ENCODE data around the gene IGF2. TPM values are rescaled to one million over a fixed set of nuclear protein-coding genes. Genes with fewer than 3 reads are reported as not detected.
"Not testable (repeated sequence)": the region's sequence is repeated elsewhere in the genome, so short reads cannot be mapped to it uniquely, and the experiment has no call there.

IGF2 gene
- total RNA-seq, 1 donor from 2014 or later = 110 TPM

DNA sequence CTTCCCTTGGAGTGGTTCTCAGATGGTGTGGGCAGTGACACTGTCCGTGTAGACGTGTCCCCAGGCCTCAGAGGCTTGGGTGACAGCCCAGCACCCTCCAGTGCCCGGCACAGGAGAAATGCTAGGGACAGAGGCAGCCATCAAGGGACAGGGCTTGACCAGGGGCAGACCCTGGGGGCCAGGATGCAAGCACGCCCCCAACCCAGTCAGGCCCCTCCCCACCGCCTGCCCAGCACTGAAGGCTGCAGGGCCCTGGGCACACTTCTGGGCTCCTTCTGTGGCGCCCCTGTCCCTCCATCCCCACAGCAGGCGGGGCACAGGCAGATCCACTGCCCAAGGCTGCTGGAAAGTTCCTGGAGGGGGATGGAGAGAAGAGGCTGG is 11.1 kb downstream of the IGF2 start:
- peak; percentile 81 for DNase-seq (ENCODE audit: low spot score)
- TF ChIP-seq, protein P1, sequence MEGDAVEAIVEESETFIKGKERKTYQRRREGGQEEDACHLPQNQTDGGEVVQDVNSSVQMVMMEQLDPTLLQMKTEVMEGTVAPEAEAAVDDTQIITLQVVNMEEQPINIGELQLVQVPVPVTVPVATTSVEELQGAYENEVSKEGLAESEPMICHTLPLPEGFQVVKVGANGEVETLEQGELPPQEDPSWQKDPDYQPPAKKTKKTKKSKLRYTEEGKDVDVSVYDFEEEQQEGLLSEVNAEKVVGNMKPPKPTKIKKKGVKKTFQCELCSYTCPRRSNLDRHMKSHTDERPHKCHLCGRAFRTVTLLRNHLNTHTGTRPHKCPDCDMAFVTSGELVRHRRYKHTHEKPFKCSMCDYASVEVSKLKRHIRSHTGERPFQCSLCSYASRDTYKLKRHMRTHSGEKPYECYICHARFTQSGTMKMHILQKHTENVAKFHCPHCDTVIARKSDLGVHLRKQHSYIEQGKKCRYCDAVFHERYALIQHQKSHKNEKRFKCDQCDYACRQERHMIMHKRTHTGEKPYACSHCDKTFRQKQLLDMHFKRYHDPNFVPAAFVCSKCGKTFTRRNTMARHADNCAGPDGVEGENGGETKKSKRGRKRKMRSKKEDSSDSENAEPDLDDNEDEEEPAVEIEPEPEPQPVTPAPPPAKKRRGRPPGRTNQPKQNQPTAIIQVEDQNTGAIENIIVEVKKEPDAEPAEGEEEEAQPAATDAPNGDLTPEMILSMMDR (IDR thresholded peaks at IDR 0.05) = no peak
- Mint-ChIP-seq H3K36me3 (ENCODE audit: low read depth) (peaks cover 3% of the 10 kb centered on the region), H3K27me3 (ENCODE audit: low read depth) (peaks cover 16% of the 10 kb centered on the region), H3K27ac (ENCODE audit: unreplicated experiment) (no peak overlapping the region), H3K9me3 (ENCODE audit: low read depth) (no peaks in the 10 kb centered on the region), H3K4me3 (ENCODE audit: unreplicated experiment) (no peak overlapping the region), H3K4me1 (ENCODE audit: low read depth) (peaks cover 3% of the 10 kb centered on the region)

DNA sequence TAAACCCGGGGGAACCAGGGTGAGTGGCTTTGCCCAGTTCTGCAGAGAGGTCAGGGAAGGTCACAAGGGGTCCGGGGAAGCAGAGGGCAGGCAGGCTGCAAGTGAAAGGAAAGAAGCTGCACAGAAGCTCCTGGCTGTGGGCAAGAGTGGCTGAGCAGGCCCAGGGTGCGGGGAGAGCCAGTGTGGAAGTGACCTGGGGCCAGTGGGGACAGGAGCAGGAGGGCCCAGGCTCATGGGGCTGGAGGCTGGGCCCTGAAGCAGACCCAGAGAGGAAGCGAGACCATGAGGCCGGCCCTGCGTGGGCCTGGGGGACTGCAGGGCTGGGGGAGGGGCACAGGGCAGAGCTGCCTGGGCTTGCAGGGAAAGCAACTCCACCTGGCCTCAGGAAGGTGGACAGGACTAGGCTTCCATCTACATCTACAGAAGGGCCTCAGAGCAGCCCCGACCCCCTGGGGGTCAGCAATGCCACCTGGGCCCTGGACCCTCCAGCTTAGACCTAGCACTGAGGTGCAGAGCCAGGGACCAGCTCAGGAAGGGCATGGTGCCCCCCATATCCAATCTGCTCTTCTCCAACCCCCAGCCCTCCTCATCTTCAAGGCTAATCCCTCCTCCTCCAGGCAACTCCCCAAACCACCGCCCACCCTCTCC is 11.6 kb downstream of the IGF2 start:
- no peak overlapping the region for H3K4me3 Mint-ChIP-seq (ENCODE audit: unreplicated experiment)
- peaks cover 5% of the 10 kb centered on the region for H3K4me1 Mint-ChIP-seq (ENCODE audit: low read depth)

DNA sequence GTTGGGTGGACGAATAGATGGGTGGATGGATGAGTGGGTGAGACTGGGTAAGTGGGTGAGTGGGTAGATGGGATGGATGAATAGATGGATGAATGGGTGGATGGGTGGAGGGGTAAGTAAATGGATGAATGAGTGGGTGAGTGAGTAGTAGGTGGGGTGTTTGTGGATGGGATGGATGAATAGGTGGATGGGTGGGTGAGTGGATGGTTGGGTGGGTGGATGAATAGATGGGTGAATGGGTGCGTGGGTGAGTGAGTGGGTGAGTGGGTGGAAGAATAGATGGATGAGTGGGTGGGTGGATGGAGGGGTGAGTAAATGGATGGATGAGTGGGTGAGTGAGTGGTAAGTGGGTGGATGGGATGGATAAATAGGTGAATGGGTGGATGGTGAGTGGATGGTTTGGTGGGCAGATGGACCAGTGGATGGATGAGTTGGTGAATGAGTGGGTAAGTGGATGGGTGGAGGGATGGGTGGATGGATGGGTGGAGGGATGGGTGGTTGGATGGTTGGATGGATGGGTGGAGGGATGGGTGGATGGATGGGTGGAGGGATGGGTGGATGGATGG is 12.6 kb downstream of the IGF2 start:
- DNase-seq (ENCODE audit: low spot score) = no peak
- TF ChIP-seq, protein P1 (IDR thresholded peaks at IDR 0.05) = no peak
- Mint-ChIP-seq H3K27me3 (ENCODE audit: low read depth) (peaks cover 4% of the 10 kb centered on the region), H3K36me3 (ENCODE audit: low read depth) (peaks cover 3% of the 10 kb centered on the region), H3K9me3 (ENCODE audit: low read depth) (no peaks in the 10 kb centered on the region), H3K4me3 (ENCODE audit: unreplicated experiment) (no peak overlapping the region), H3K27ac (ENCODE audit: unreplicated experiment) (no peak overlapping the region), H3K4me1 (ENCODE audit: low read depth) (peaks cover 15% of the 10 kb centered on the region)

More for the DNA sequence above, 11.6 kb downstream of the IGF2 start:
- peak; percentile 68 for DNase-seq (ENCODE audit: low spot score)
- H3K9me3 Mint-ChIP-seq (ENCODE audit: low read depth) = no peaks in the 10 kb centered on the region
- H3K27me3 Mint-ChIP-seq (ENCODE audit: low read depth) = peaks cover 11% of the 10 kb centered on the region
- no peak overlapping the region for H3K27ac Mint-ChIP-seq (ENCODE audit: unreplicated experiment)
- peaks cover 3% of the 10 kb centered on the region for H3K36me3 Mint-ChIP-seq (ENCODE audit: low read depth)
- TF ChIP-seq, protein P1 (IDR thresholded peaks at IDR 0.05) = no peak

DNA sequence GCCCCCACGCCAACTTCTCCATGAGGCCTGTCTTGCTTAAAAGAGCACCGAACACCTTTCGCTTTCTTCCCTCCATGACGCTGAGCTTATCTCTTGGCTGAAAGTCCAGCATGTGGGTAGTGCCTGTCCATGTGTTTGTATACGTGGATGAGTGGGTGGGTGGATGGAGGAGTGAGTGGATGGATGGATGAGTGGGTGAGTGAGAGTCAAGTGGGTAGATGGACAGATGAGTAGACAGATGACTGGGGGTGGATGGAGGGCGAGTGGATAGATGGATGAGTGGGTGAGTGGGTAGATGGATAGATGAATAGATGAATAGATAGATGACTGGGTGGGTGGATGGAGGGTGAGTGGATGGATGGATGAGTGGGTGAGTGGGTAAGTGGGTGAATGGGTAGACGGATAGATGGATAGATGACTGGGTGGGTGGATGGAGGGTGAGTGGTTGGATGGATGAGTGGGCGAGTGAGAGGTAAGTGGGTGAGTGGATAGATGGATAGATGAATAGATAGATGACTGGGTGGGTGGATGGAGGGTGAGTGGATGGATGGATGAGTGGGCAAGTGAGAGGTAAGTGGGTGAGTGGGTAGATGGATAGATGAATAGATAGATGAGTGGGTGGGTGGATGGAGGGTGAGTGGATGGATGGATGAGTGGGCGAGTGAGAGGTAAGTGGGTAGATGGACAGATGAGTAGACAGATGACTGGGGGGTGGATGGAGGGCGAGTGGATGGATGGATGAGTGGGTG is 14.3 kb downstream of the IGF2 start:
- peaks cover 20% of the 10 kb centered on the region for H3K4me1 Mint-ChIP-seq (ENCODE audit: low read depth)
- H3K27me3 Mint-ChIP-seq (ENCODE audit: low read depth); H3K36me3 Mint-ChIP-seq (ENCODE audit: low read depth); H3K27ac Mint-ChIP-seq (ENCODE audit: unreplicated experiment); H3K9me3 Mint-ChIP-seq (ENCODE audit: low read depth); H3K4me3 Mint-ChIP-seq (ENCODE audit: unreplicated experiment); DNase-seq (ENCODE audit: low spot score): not testable (repeated sequence)

DNA sequence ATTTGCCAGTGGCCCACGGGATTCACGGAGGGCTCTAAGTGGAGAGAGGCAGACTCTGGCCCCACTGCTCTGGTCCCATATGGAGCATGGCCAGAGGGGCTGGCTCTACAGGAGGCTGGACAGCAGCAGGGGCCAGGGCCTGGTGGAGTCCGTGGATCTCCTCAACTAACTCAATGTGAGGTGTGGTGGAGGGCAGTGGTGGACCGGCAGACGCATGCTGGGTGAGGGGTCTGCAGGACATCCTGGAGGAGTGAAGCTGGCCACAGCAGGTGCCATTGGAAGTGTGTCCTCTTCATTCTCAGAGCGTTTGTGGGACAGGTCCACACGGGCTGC is 15.6 kb downstream of the IGF2 start:
- no peak overlapping the region for H3K4me3 Mint-ChIP-seq (ENCODE audit: unreplicated experiment)
- H3K27me3 Mint-ChIP-seq (ENCODE audit: low read depth) = no peaks in the 10 kb centered on the region
- no peaks in the 10 kb centered on the region for H3K36me3 Mint-ChIP-seq (ENCODE audit: low read depth)
- no peaks in the 10 kb centered on the region for H3K9me3 Mint-ChIP-seq (ENCODE audit: low read depth)
- DNase-seq (ENCODE audit: low spot score) = peak; percentile 64
- peaks cover 23% of the 10 kb centered on the region for H3K4me1 Mint-ChIP-seq (ENCODE audit: low read depth)
- H3K27ac Mint-ChIP-seq (ENCODE audit: unreplicated experiment) = no peak overlapping the region
- TF ChIP-seq, protein P1 (IDR thresholded peaks at IDR 0.05) = no peak

All from chondrocyte (in vitro differentiated cells).